ENCODE results near the gene DOCK2. TPM values are rescaled to one million over a fixed set of nuclear protein-coding genes. Genes with fewer than 3 reads are reported as not detected.

Gene DOCK2
- total RNA-seq, 1 experiment from 2014 or later, result not detected

DNA sequence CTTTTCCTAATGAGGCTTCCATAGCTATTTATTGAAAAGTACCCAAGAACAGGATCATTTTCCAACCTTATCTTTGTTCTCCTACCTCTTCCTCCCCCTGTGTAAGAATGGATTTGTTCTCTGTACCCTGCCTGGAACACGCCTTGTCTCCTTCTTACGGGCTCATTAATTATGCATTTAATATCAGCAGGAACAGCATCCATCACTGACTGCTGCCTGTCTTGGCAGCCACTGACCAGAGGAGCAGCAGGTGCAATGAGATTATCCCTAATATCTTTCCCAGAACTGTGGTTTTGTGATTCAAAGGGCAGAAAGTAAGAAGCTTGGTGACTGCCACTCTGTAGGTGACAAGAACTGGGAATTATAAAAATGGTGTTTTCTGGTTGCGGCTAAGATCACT is 362.5 kb downstream of the DOCK2 start:
- TF ChIP-seq, protein P1, sequence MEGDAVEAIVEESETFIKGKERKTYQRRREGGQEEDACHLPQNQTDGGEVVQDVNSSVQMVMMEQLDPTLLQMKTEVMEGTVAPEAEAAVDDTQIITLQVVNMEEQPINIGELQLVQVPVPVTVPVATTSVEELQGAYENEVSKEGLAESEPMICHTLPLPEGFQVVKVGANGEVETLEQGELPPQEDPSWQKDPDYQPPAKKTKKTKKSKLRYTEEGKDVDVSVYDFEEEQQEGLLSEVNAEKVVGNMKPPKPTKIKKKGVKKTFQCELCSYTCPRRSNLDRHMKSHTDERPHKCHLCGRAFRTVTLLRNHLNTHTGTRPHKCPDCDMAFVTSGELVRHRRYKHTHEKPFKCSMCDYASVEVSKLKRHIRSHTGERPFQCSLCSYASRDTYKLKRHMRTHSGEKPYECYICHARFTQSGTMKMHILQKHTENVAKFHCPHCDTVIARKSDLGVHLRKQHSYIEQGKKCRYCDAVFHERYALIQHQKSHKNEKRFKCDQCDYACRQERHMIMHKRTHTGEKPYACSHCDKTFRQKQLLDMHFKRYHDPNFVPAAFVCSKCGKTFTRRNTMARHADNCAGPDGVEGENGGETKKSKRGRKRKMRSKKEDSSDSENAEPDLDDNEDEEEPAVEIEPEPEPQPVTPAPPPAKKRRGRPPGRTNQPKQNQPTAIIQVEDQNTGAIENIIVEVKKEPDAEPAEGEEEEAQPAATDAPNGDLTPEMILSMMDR (IDR thresholded peaks at IDR 0.05; ENCODE audit: unreplicated experiment), result no peak
- H3K9me3 Mint-ChIP-seq (ENCODE audit: low read depth, unreplicated experiment), result no peaks in the 10 kb centered on the region
- no TSS peak for BruUV-seq (replicated peaks)
- no peak overlapping the region for H3K4me3 Mint-ChIP-seq (ENCODE audit: low read depth, unreplicated experiment)
- CTCF ChIA-PET, result no interaction called here
- no peaks in the 10 kb centered on the region for H3K36me3 Mint-ChIP-seq (ENCODE audit: insufficient read depth, unreplicated experiment)
- no peaks in the 10 kb centered on the region for H3K4me1 Mint-ChIP-seq (ENCODE audit: low read depth, unreplicated experiment)
- no peak overlapping the region for H3K27ac Mint-ChIP-seq (ENCODE audit: unreplicated experiment)
- intact Hi-C loops (cut with micrococcal nuclease; ENCODE audit: unreplicated experiment), result no loop called here
- H3K27me3 Mint-ChIP-seq (ENCODE audit: unreplicated experiment), result peaks cover 91% of the 10 kb centered on the region
- DNase-seq, result no peak

DNA sequence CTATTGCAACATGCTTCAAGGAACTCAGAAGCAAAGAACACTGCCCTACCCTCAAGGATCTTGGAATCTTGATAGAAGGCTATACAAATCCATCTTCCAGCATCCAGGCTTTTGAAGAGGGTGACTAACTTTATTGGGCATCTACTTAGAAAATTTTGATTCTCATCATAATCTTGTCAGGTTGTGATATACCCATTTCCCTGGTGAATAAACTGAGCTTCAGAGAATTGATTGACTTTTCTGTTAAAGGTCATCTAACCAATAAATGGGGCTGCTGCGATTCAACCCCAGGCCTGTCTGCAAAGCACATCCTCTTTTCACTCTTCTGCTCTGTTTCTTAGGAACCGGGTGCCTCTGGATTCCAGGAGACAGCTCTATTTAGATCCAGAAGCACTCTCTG is 363.1 kb downstream of the DOCK2 start:
- H3K27me3 Mint-ChIP-seq (ENCODE audit: unreplicated experiment), result peaks cover 86% of the 10 kb centered on the region
- TF ChIP-seq, protein P1 (IDR thresholded peaks at IDR 0.05; ENCODE audit: unreplicated experiment), result no peak
- no peak for DNase-seq
- CTCF ChIA-PET, result no interaction called here
- H3K4me1 Mint-ChIP-seq (ENCODE audit: low read depth, unreplicated experiment), result no peaks in the 10 kb centered on the region
- intact Hi-C loops (cut with micrococcal nuclease; ENCODE audit: unreplicated experiment), result no loop called here
- H3K27ac Mint-ChIP-seq (ENCODE audit: unreplicated experiment), result no peak overlapping the region
- no TSS peak for BruUV-seq (replicated peaks)
- H3K9me3 Mint-ChIP-seq (ENCODE audit: low read depth, unreplicated experiment), result no peaks in the 10 kb centered on the region
- H3K36me3 Mint-ChIP-seq (ENCODE audit: insufficient read depth, unreplicated experiment), result no peaks in the 10 kb centered on the region
- no peak overlapping the region for H3K4me3 Mint-ChIP-seq (ENCODE audit: low read depth, unreplicated experiment)

DNA sequence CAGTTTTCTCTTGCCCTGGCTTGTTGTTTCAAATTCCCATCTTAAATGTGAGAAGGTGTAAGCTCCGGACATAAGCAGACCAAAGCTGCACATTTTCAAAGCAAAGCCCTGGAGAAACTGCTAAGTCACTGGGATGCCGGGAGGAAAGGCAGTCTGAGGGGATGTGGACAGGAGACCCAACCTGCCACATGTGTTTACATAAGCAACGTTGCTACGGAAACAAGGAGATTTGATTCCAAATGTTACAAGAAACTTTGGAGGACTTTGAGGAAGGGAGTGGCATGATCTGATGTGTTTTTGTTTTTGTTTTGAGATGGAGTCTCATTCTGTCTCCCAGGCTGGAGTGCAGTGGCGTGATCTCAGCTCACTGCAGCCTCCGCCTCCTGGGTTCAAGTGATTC is 368.9 kb downstream of the DOCK2 start:
- H3K9me3 Mint-ChIP-seq (ENCODE audit: low read depth, unreplicated experiment), result no peaks in the 10 kb centered on the region
- no TSS peak for BruUV-seq (replicated peaks)
- CTCF ChIA-PET, result interaction anchor here (0.6 kb wide), 1 partner anchor 513 kb away, joined by 7 read pairs; no protein-coding TSS in a partner anchor
- intact Hi-C loops (cut with micrococcal nuclease; ENCODE audit: unreplicated experiment), result no loop called here
- H3K36me3 Mint-ChIP-seq (ENCODE audit: insufficient read depth, unreplicated experiment), result no peaks in the 10 kb centered on the region
- H3K27ac Mint-ChIP-seq (ENCODE audit: unreplicated experiment), result no peak overlapping the region
- TF ChIP-seq, protein P1 (IDR thresholded peaks at IDR 0.05; ENCODE audit: unreplicated experiment), result no peak
- H3K4me1 Mint-ChIP-seq (ENCODE audit: low read depth, unreplicated experiment), result no peaks in the 10 kb centered on the region
- DNase-seq, result no peak
- no peak overlapping the region for H3K4me3 Mint-ChIP-seq (ENCODE audit: low read depth, unreplicated experiment)
- H3K27me3 Mint-ChIP-seq (ENCODE audit: unreplicated experiment), result peaks cover 85% of the 10 kb centered on the region

DNA sequence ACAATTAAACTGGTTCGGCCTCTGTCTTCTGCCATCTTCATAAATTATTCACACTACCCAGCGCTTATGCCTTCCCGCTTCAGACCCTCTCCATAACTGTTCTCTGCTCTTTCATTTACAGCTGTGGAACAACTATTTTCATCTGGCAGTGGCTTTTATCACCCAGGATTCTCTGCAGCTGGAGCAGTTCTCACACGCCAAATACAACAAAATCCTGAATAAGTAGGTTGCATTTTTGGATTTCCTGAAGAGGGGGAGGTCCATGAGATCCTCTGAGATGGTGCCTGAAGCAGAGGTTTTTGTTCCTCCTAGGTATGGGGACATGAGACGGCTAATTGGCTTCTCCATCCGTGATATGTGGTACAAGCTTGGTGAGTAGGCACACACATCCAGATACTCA is 371.3 kb downstream of the DOCK2 start:
- no peak overlapping the region for H3K4me3 Mint-ChIP-seq (ENCODE audit: low read depth, unreplicated experiment)
- no TSS peak for BruUV-seq (replicated peaks)
- CTCF ChIA-PET, result no interaction called here

More for the DNA sequence above, 371.3 kb downstream of the DOCK2 start:
- Mint-ChIP-seq H3K27me3 (ENCODE audit: unreplicated experiment) (peaks cover 85% of the 10 kb centered on the region), H3K36me3 (ENCODE audit: insufficient read depth, unreplicated experiment) (no peaks in the 10 kb centered on the region), H3K27ac (ENCODE audit: unreplicated experiment) (no peak overlapping the region), H3K9me3 (ENCODE audit: low read depth, unreplicated experiment) (no peaks in the 10 kb centered on the region), H3K4me1 (ENCODE audit: low read depth, unreplicated experiment) (no peaks in the 10 kb centered on the region)
- intact Hi-C loops (cut with micrococcal nuclease; ENCODE audit: unreplicated experiment), result no loop called here
- no peak for DNase-seq
- TF ChIP-seq, protein P1 (IDR thresholded peaks at IDR 0.05; ENCODE audit: unreplicated experiment), result no peak

Measured in Calu3 (cell line).